ENCODE measurements around the gene DOCK3. TPM values are rescaled to one million over a fixed set of nuclear protein-coding genes. Genes with fewer than 3 reads are reported as not detected.

Gene DOCK3
- total and polyA plus RNA-seq, 4 donors, result 0.01 to 0.08 (median 0.06) TPM; not detected in 1

DNA sequence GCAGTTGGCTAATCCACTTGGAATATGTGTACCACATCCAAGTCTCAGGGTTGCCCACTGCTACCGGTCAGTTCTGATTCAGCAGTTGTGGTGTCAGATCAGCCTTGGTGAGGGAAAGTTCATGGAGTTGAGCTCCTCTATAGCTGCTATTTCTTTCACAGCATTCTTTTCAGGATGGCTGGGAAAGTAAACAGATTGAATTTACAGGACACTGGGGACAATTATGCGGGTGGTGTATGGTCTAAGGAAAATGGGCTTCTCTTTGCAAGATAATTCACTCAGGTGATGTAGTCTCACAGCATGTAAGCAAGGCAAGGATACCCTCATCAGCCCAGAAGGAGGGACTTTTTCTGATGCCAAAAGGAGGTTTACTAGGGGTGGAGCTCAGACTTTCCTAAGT, 249.9 kb downstream of the DOCK3 start (continued):
- TF ChIP-seq CTCF (IDR thresholded peaks at IDR 0.05; ENCODE audit: low read depth, low read length, missing input control) (no peak), FOXA2 (IDR thresholded peaks at IDR 0.05) (no peak), FOXA1 (IDR thresholded peaks at IDR 0.05) (no peak), NR2F2 (IDR thresholded peaks at IDR 0.05) (no peak), ATF3 (IDR thresholded peaks at IDR 0.05) (no peak), EGR1 (IDR thresholded peaks at IDR 0.05; ENCODE audit: low read depth in 2 of 2) (no peak), YY1 (IDR thresholded peaks at IDR 0.05) (no peak), RAD21 (IDR thresholded peaks at IDR 0.05) (no peak)
- TF ChIP-seq, protein P1, sequence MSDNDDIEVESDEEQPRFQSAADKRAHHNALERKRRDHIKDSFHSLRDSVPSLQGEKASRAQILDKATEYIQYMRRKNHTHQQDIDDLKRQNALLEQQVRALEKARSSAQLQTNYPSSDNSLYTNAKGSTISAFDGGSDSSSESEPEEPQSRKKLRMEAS (IDR thresholded peaks at IDR 0.05), result no peak

DNA sequence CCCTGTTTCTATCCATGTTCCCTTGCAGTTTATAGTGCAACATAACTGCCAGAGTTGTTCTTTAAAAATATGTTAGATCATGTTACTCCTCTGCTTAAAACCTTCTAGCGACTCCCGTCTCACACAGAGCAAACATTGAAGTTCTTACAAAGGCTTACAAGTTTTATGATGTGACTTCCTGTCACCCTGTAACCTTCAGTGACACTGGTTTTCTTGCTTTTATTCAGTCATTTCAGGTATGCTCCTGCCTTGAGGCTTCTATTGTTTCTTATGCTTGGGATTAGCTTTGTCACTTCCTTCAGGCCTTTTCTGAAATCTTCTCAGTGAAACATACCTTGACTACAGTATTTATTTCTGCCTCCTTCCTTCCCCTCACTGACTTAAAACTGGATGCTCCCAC, 252.1 kb downstream of the DOCK3 start:
- 54% methylated on average over 2 of the region's 2 CpGs for WGBS
- no peak for TF ChIP-seq FOXA1 (IDR thresholded peaks at IDR 0.05)
- no peak for TF ChIP-seq ATF3 (IDR thresholded peaks at IDR 0.05)
- no peak for TF ChIP-seq GABPA (IDR thresholded peaks at IDR 0.05 in 1 of 2, conservative IDR thresholded peaks at IDR 0.05 in 1 of 2)
- TF ChIP-seq, protein P2, sequence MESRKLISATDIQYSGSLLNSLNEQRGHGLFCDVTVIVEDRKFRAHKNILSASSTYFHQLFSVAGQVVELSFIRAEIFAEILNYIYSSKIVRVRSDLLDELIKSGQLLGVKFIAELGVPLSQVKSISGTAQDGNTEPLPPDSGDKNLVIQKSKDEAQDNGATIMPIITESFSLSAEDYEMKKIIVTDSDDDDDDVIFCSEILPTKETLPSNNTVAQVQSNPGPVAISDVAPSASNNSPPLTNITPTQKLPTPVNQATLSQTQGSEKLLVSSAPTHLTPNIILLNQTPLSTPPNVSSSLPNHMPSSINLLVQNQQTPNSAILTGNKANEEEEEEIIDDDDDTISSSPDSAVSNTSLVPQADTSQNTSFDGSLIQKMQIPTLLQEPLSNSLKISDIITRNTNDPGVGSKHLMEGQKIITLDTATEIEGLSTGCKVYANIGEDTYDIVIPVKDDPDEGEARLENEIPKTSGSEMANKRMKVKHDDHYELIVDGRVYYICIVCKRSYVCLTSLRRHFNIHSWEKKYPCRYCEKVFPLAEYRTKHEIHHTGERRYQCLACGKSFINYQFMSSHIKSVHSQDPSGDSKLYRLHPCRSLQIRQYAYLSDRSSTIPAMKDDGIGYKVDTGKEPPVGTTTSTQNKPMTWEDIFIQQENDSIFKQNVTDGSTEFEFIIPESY (IDR thresholded peaks at IDR 0.05), result no peak
- no peak for TF ChIP-seq HNF4G (IDR thresholded peaks at IDR 0.05)
- no peak for TF ChIP-seq HNF4A (conservative IDR thresholded peaks at IDR 0.05)
- no peak for TF ChIP-seq JUND (IDR thresholded peaks at IDR 0.05)
- no peak for TF ChIP-seq RXRA (IDR thresholded peaks at IDR 0.05)
- TF ChIP-seq EGR1 (IDR thresholded peaks at IDR 0.05; ENCODE audit: low read depth in 2 of 2), result no peak
- no peak for TF ChIP-seq REST (IDR thresholded peaks at IDR 0.05)
- TF ChIP-seq CTCF (IDR thresholded peaks at IDR 0.05; ENCODE audit: low read depth, low read length, missing input control), result no peak
- TF ChIP-seq TAF1 (conservative IDR thresholded peaks at IDR 0.05), result no peak
- no peak for TF ChIP-seq NR2F2 (IDR thresholded peaks at IDR 0.05)
- no peak for TF ChIP-seq RAD21 (IDR thresholded peaks at IDR 0.05)
- H3K27ac ChIP-seq (ENCODE audit: low read depth in 1 of 2, low read length in 2 of 2), result no peak overlapping the region
- no peaks in the 10 kb centered on the region for H3K4me1 ChIP-seq (ENCODE audit: control insufficient read depth in 4 of 4, insufficient read depth in 4 of 4, low read length in 3 of 4)
- no peak overlapping the region for H3K9ac ChIP-seq (ENCODE audit: low read depth in 1 of 2, low read length in 2 of 2)
- no peak for DNase-seq (ENCODE audit: low spot score)
- peaks cover 0 to 16% (median 3%) of the 10 kb centered on the region in 4 donors for H3K27me3 ChIP-seq (ENCODE audit: control insufficient read depth in 4 of 4, insufficient read depth in 4 of 4, low read length in 3 of 4)
- H3K36me3 ChIP-seq (ENCODE audit: control insufficient read depth in 4 of 4, insufficient read depth in 3 of 4, low read depth in 1 of 4, low read length in 3 of 4), result no peaks in the 10 kb centered on the region
- no peaks in the 10 kb centered on the region for H3K9me3 ChIP-seq (ENCODE audit: control insufficient read depth in 4 of 4, low read length in 3 of 4)
- no peak overlapping the region for H3K4me3 ChIP-seq (ENCODE audit: low read depth in 1 of 3, low read length in 3 of 3)

All from liver (tissue), 9 donors.